PC-3 (cell line): ENCODE results near the gene PIR.

ENCODE experiments used
- CTCF ChIP-seq: fragments of 300-600 bp; sonication (generic); conservative IDR thresholded peaks from 2 replicates; pipeline ENCODE4 v1.5.1; 2017; ENCODE audit warnings: antibody characterized with exemption, low read depth, mild to moderate bottlenecking, low read length
- EZH2 ChIP-seq: fragments of 300-600 bp; sonication (generic); IDR thresholded peaks from one replicate; pipeline ENCODE4 v1.6.1; 2017; ENCODE audit warnings: antibody characterized with exemption, mild to moderate bottlenecking, low read length; ENCODE audit not compliant: unreplicated experiment

GRCh38 chrX:15509845-15510244 is 16.7 kb upstream of the PIR start:
- no peak for TF ChIP-seq CTCF
- TF ChIP-seq EZH2 = no peak
